HCT116 (cell line): ENCODE measurements around the gene TBL2. TPM values are rescaled to one million over a fixed set of nuclear protein-coding genes. Genes with fewer than 3 reads are reported as not detected.

Experiments used
- ATAC-seq: fragments of 200-7000 bp; cut with Tn5 transposase; 2 replicates; pipeline ENCODE4 v1.9.1; 2020; ENCODE audit warnings: mild to moderate bottlenecking, moderate library complexity
- BruUV-seq: library from RNA; stranded (reverse); fragments of 400-500 nt; replicated peaks from 2 replicates; lab custom pipeline; 2021; lab: Mats Ljungman, UMichigan
- CTCF ChIA-PET: fragments of 300-600 bp; sonication (Branson Sonifier 250); formaldehyde crosslinking; loops from one replicate; lab custom pipeline; 2021; ENCODE audit warnings: antibody characterized with exemption; lab: Charles Lee
- POLR2A ChIA-PET: fragments of 300-600, 350-600 bp; sonication (Branson Sonifier 250); formaldehyde crosslinking; loops from one replicate; lab custom pipeline; 2021; ENCODE audit warnings: antibody characterized with exemption; lab: Charles Lee
- RAD21 ChIA-PET, 2 experiments: fragments of 300-600 bp; sonication (Branson Sonifier 250); formaldehyde crosslinking; loops; one replicate each; lab custom pipeline; 2023; ENCODE audit warnings: low total read pairs in 2 of 2; ENCODE audit not compliant: uncharacterized antibody in 2 of 2, unreplicated experiment in 2 of 2, low non-redundant PET in 1 of 2; lab: Charles Lee
- DNase-seq: peaks from one replicate; pipeline ENCODE4 v3.0.0-alpha.2; 2010; ENCODE audit warnings: low read depth, low spot score
- H2AFZ ChIP-seq: fragments of 200-600 bp; shearing (Covaris generic), sonication (generic); 2 replicates; pipeline ENCODE4 v1.6.1; 2017; ENCODE audit warnings: low read depth, mixed run types, mixed read lengths, antibody characterized with exemption, low read length; ENCODE audit not compliant: poor library complexity, severe bottlenecking
- H3K27ac ChIP-seq: 2 replicates; pipeline ENCODE4 v1.5.1; 2012; ENCODE audit warnings: low read depth, low read length
- H3K27me3 ChIP-seq: fragments of 200-600 bp; sonication (generic); 2 replicates; pipeline ENCODE4 v1.6.1; 2016; ENCODE audit warnings: mixed run types, low read length, mixed read lengths; ENCODE audit not compliant: insufficient read depth
- H3K36me3 ChIP-seq, 2 experiments: fragments of 200-500 bp in 1 of 2; fragments of 200-600 bp in 1 of 2; sonication (Bioruptor generic) in 1 of 2; sonication (generic) in 1 of 2; 2 replicates each; pipeline versions ENCODE4 v1.5.1 to v1.6.1; 2014 to 2016; ENCODE audit warnings: low read length in 2 of 2, inconsistent platforms in 1 of 2, mixed read lengths in 1 of 2, mixed run types in 1 of 2; ENCODE audit not compliant: insufficient read depth in 2 of 2, control insufficient read depth in 1 of 2
- H3K4me1 ChIP-seq, 2 experiments: fragments of 200-600 bp in 1 of 2; sonication (generic) in 1 of 2; 2 replicates each; pipeline versions ENCODE4 v1.5.1 to v1.6.1; 2012 to 2017; ENCODE audit warnings: low read length in 2 of 2, inconsistent platforms in 1 of 2, mild to moderate bottlenecking in 1 of 2, mixed read lengths in 1 of 2, mixed run types in 1 of 2, moderate library complexity in 1 of 2; ENCODE audit not compliant: insufficient read depth in 2 of 2, control insufficient read depth in 1 of 2
- H3K4me2 ChIP-seq: fragments of 200-600 bp; sonication (generic); 2 replicates; pipeline ENCODE4 v1.6.1; 2017; ENCODE audit warnings: mixed run types, low read length, mixed read lengths
- H3K4me3 ChIP-seq, 2 experiments: fragments of 200-600 bp in 1 of 2; sonication (generic) in 1 of 2; replicated peaks in 1 of 2; 2 replicates each; pipeline ENCODE4 v1.5.1; 2011 to 2016; ENCODE audit warnings: low read length in 2 of 2, control low read depth in 1 of 2, low read depth in 1 of 2, mild to moderate bottlenecking in 1 of 2, mixed read lengths in 1 of 2, mixed run types in 1 of 2
- H3K79me2 ChIP-seq: fragments of 200-600 bp; sonication (generic); 2 replicates; pipeline ENCODE4 v1.6.1; 2017; ENCODE audit warnings: mild to moderate bottlenecking, mixed run types, low read length, moderate library complexity, mixed read lengths; ENCODE audit not compliant: insufficient read depth
- H3K9ac ChIP-seq: fragments of 200-600 bp; sonication (generic); 2 replicates; pipeline ENCODE4 v1.6.1; 2016; ENCODE audit warnings: low read length, mixed read lengths
- H3K9me2 ChIP-seq: fragments of 200-600 bp; sonication (generic), shearing (Covaris generic); 2 replicates; pipeline ENCODE4 v1.6.1; 2017; ENCODE audit warnings: mixed run types, mild to moderate bottlenecking, moderate library complexity; ENCODE audit not compliant: insufficient read depth
- H3K9me3 ChIP-seq, 2 experiments: fragments of 200-500 bp in 1 of 2; fragments of 200-600 bp in 1 of 2; sonication (Bioruptor generic) in 1 of 2; sonication (generic) in 1 of 2; 2 replicates each; pipeline ENCODE4 v1.6.1; 2014 to 2017; ENCODE audit warnings: low read length in 2 of 2, mixed read lengths in 2 of 2, inconsistent platforms in 1 of 2, low read depth in 1 of 2, mild to moderate bottlenecking in 1 of 2, mixed run types in 1 of 2, moderate library complexity in 1 of 2; ENCODE audit not compliant: control insufficient read depth in 1 of 2, insufficient read depth in 1 of 2
- H4K20me1 ChIP-seq: fragments of 200-600 bp; sonication (generic), shearing (Covaris generic); 2 replicates; pipeline ENCODE4 v1.6.1; 2017; ENCODE audit warnings: mixed run types, mild to moderate bottlenecking, moderate library complexity; ENCODE audit not compliant: insufficient read depth
- ELF1 ChIP-seq: IDR thresholded peaks from 2 replicates; pipeline ENCODE4 v1.6.1; 2012; ENCODE audit warnings: low read depth, borderline replicate concordance
- FOSL1 ChIP-seq: IDR thresholded peaks from 2 replicates; pipeline ENCODE4 v1.6.1; 2012; ENCODE audit warnings: low read depth
- SIN3A ChIP-seq: IDR thresholded peaks from 2 replicates; pipeline ENCODE4 v1.6.1; 2012; ENCODE audit warnings: low read depth
- intact Hi-C: fragments of 100-400 bp; cut with micrococcal nuclease; formaldehyde crosslinking; loops from 2 replicates; pipeline ENCODE4 v1.10.0; 2022
- total RNA-seq: library from RNA; stranded (reverse); gene quantifications from one replicate; pipeline ENCODE4 v1.2.1, GENCODE V29; 2021; ENCODE audit not compliant: unreplicated experiment
- TF ChIP-seq, protein P1 (sequence below): IDR thresholded peaks from 2 replicates; pipeline ENCODE4 v1.6.1; 2011; ENCODE audit warnings: mild to moderate bottlenecking, low read length, moderate library complexity; ENCODE audit not compliant: insufficient replicate concordance; ENCODE audit errors: extremely low read depth
- TF ChIP-seq, protein P2 (sequence below): IDR thresholded peaks from 2 replicates; pipeline ENCODE4 v1.6.1; 2012
- TF ChIP-seq, protein P3 (sequence below), 3 experiments: fragments of 200-600 bp in 1 of 3; sonication (generic) in 1 of 3; IDR thresholded peaks in 2 of 3; conservative IDR thresholded peaks in 1 of 3; 2 replicates each; pipeline ENCODE4 v1.5.1; 2012 to 2017; ENCODE audit warnings: low read depth in 2 of 3, low read length in 2 of 3, antibody characterized with exemption in 1 of 3, borderline replicate concordance in 1 of 3, control low read depth in 1 of 3, mild to moderate bottlenecking in 1 of 3, mixed read lengths in 1 of 3, mixed run types in 1 of 3, moderate library complexity in 1 of 3; ENCODE audit not compliant: insufficient read depth in 1 of 3

Gene TBL2
- total RNA-seq, 1 experiment from 2014 or later, result 55.0 TPM

DNA sequence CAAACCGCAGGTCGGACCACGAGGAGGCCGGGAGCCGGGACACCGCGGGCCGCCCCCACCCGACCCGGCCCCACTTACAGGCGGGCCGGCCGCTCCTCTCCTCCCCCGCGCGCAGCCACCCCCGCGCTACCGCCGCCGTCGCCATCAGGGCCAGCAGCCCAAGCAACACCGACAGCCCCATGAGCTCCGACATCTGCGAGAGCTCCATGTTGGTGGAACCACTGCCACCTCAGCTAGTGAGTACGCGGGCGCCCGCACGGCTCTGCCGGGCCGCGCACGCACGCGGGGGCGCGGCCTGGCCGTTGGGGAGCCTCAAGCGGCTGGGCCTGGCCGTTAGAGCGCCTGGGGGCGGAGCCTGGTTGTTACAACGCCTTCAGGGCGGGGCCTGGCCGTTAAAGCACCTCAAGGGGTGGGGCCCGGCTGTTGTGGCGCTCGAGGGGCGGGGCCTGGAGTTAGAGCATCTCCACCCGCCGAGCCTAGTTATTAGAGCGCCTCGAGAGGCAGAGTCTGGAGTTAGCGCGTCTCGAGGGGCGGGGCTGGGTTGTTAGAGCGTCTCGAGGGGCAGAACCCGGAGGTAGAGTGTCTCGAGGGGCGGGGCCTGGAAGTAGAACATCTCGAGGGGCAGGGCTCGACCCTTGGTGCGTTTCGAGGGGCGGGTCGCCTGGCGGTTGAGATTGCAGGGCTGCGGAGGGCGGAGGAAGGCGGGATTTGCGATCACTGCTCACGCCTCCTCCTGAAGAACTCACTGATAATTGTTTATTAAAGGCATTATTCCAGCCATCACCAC is at the start of gene TBL2 (continued):
- TF ChIP-seq, protein P1, sequence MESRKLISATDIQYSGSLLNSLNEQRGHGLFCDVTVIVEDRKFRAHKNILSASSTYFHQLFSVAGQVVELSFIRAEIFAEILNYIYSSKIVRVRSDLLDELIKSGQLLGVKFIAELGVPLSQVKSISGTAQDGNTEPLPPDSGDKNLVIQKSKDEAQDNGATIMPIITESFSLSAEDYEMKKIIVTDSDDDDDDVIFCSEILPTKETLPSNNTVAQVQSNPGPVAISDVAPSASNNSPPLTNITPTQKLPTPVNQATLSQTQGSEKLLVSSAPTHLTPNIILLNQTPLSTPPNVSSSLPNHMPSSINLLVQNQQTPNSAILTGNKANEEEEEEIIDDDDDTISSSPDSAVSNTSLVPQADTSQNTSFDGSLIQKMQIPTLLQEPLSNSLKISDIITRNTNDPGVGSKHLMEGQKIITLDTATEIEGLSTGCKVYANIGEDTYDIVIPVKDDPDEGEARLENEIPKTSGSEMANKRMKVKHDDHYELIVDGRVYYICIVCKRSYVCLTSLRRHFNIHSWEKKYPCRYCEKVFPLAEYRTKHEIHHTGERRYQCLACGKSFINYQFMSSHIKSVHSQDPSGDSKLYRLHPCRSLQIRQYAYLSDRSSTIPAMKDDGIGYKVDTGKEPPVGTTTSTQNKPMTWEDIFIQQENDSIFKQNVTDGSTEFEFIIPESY, result no peak
- TF ChIP-seq ELF1, result no peak
- TF ChIP-seq FOSL1, result no peak
- TF ChIP-seq, protein P2, sequence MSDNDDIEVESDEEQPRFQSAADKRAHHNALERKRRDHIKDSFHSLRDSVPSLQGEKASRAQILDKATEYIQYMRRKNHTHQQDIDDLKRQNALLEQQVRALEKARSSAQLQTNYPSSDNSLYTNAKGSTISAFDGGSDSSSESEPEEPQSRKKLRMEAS, result peak; percentile 84

DNA sequence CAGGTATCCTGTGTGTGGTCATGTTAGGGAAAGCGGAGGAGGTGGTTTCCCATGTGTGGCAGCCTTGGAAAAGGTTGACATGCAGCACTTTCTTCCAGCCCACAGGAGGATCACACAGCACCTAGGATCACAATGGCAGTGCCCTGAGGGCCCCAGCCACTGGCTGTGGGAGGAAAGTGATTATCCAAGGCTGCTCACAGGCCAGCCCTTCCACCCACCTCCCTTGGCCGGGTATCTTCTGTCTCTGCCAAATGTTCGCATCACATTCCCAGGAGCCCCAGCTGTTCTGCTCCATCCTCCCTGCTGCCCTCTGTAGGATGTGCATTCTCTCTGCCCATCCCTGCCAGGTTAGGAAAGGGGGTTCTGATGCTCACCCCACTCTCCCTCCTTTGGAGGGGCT is 48.4 kb upstream of the TBL2 start:
- H2AFZ ChIP-seq, result no peak overlapping the region
- TF ChIP-seq SIN3A, result no peak
- TF ChIP-seq, protein P3, sequence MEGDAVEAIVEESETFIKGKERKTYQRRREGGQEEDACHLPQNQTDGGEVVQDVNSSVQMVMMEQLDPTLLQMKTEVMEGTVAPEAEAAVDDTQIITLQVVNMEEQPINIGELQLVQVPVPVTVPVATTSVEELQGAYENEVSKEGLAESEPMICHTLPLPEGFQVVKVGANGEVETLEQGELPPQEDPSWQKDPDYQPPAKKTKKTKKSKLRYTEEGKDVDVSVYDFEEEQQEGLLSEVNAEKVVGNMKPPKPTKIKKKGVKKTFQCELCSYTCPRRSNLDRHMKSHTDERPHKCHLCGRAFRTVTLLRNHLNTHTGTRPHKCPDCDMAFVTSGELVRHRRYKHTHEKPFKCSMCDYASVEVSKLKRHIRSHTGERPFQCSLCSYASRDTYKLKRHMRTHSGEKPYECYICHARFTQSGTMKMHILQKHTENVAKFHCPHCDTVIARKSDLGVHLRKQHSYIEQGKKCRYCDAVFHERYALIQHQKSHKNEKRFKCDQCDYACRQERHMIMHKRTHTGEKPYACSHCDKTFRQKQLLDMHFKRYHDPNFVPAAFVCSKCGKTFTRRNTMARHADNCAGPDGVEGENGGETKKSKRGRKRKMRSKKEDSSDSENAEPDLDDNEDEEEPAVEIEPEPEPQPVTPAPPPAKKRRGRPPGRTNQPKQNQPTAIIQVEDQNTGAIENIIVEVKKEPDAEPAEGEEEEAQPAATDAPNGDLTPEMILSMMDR (IDR thresholded peaks at IDR 0.05 in 2 of 3, conservative IDR thresholded peaks at IDR 0.05 in 1 of 3; ENCODE audit: borderline replicate concordance in 1 of 3, insufficient read depth in 1 of 3, low read depth in 2 of 3, low read length in 2 of 3), result peak in 2 of 3 experiments; percentile 25 to 30; a peak in 2 of 6 replicates
- TF ChIP-seq, all 23 proteins: peak for 1
- intact Hi-C loops, result loop anchor here (10.0 kb wide), 1 partner anchor 228 kb away; no protein-coding TSS in a partner anchor
- H3K4me1 ChIP-seq, result peaks cover 35 to 66% of the 10 kb centered on the region in 2 experiments
- H3K9me2 ChIP-seq, result no peaks in the 10 kb centered on the region
- H3K36me3 ChIP-seq, result no peaks in the 10 kb centered on the region
- no peak overlapping the region for H3K9ac ChIP-seq
- no peak for ATAC-seq
- peak overlapping the region; percentile 23; the same call in 1 of the 2 replicates for H3K4me2 ChIP-seq
- H3K4me3 ChIP-seq, result no peak overlapping the region
- H3K9me3 ChIP-seq, result no peaks in the 10 kb centered on the region
- no peak for DNase-seq
- BruUV-seq, result no TSS peak
- RAD21 ChIA-PET, result no interaction called here
- POLR2A ChIA-PET, result no interaction called here
- no peaks in the 10 kb centered on the region for H4K20me1 ChIP-seq
- 0 out of 2 replicates have a peak overlapping the region, but pooled peaks have one; percentile 25 for H3K27ac ChIP-seq
- CTCF ChIA-PET, result no interaction called here
- peaks cover 16% of the 10 kb centered on the region; the same call in 1 of the 2 replicates for H3K79me2 ChIP-seq
- H3K27me3 ChIP-seq, result no peaks in the 10 kb centered on the region
